Thoracic aorta (tissue), 2 donors: ENCODE results near the gene FTO. TPM values are rescaled to one million over a fixed set of nuclear protein-coding genes. Genes with fewer than 3 reads are reported as not detected.

Experiments used
- ATAC-seq: fragments of 150-250 bp; one replicate; pipeline ENCODE4 v1.8.0; 2017; ENCODE audit warnings: low read depth; ENCODE audit not compliant: insufficient number of reproducible peaks, low FRiP score
- DNase-seq: peaks from one replicate; pipeline ENCODE4 v3.0.0-alpha.2; 2020; ENCODE audit warnings: low spot score
- H3K27ac ChIP-seq, 2 donors: fragments of 200-600 bp; sonication (generic); 1 replicate in 1 of 2; 2 replicates in 1 of 2; pipeline ENCODE4 v1.5.1; 2016; ENCODE audit warnings: mild to moderate bottlenecking in 2 of 2, moderate library complexity in 2 of 2
- H3K27me3 ChIP-seq: fragments of 200-600 bp; sonication (generic); replicated peaks from 2 replicates; pipeline ENCODE4 v1.6.0; 2016; ENCODE audit warnings: mild to moderate bottlenecking; ENCODE audit not compliant: insufficient read depth
- H3K36me3 ChIP-seq: fragments of 200-600 bp; sonication (generic); one replicate; pipeline ENCODE4 v1.5.1; 2016
- H3K4me1 ChIP-seq, 2 donors: fragments of 200-600 bp; sonication (generic); 1 replicate in 1 of 2; 2 replicates in 1 of 2; pipeline versions ENCODE4 v1.5.1 to v1.6.0; 2016; ENCODE audit warnings: low read depth in 2 of 2, mild to moderate bottlenecking in 1 of 2; ENCODE audit not compliant: control insufficient read depth in 1 of 2
- H3K4me3 ChIP-seq: fragments of 200-600 bp; sonication (generic); 2 replicates; pipeline ENCODE4 v1.5.1; 2016; ENCODE audit warnings: mild to moderate bottlenecking
- H3K9me3 ChIP-seq: fragments of 200-600 bp; sonication (generic); 2 replicates; pipeline ENCODE4 v1.5.1; 2016
- CTCF ChIP-seq: fragments of 200-600 bp; sonication (generic); IDR thresholded peaks from one replicate; pipeline ENCODE4 v1.5.1; 2019; ENCODE audit warnings: antibody characterized with exemption
- total RNA-seq, 2 donors: library from RNA; depleted of rRNA; stranded (reverse); fragments of >200 nt; gene quantifications; one replicate each; pipeline versions ENCODE4 v1.1.0 to v1.2.3, GENCODE V29; 2016

The FTO gene
- total RNA-seq, 2 donors from 2014 or later, result 99.6 to 103 TPM

GRCh38 chr16:54120846-54121480, 417.0 kb downstream of the FTO start:
- ATAC-seq, result no peak
- no peak for DNase-seq
- TF ChIP-seq CTCF, result no peak
- Histone ChIP-seq H3K9me3 (no peaks in the 10 kb centered on the region), H3K4me3 (no peak overlapping the region), H3K27ac (no peak overlapping the region), H3K36me3 (no peaks in the 10 kb centered on the region), H3K27me3 (no peaks in the 10 kb centered on the region), H3K4me1 (no peaks in the 10 kb centered on the region)

- Histone ChIP-seq H3K4me1 (no peaks in the 10 kb centered on the region), H3K27me3 (no peaks in the 10 kb centered on the region), H3K36me3 (no peaks in the 10 kb centered on the region), H3K4me3 (no peak overlapping the region), H3K27ac (no peak overlapping the region), H3K9me3 (no peaks in the 10 kb centered on the region)
- TF ChIP-seq CTCF, result no peak
- DNase-seq (no peak), ATAC-seq (no peak)
Observed at GRCh38 chr16:54121539-54122295, 417.8 kb downstream of the FTO start.

- H3K4me1 ChIP-seq, result no peaks in the 10 kb centered on the region
- ATAC-seq, result no peak
- H3K4me3 ChIP-seq, result no peak overlapping the region
- H3K27ac ChIP-seq, result no peak overlapping the region
- no peaks in the 10 kb centered on the region for H3K27me3 ChIP-seq
- no peak for TF ChIP-seq CTCF
- no peaks in the 10 kb centered on the region for H3K9me3 ChIP-seq
- no peaks in the 10 kb centered on the region for H3K36me3 ChIP-seq
- DNase-seq, result no peak
Observed at GRCh38 chr16:54123766-54124165, 419.8 kb downstream of the FTO start.

- DNase-seq (no peak), ATAC-seq (no peak)
- Histone ChIP-seq H3K36me3 (no peaks in the 10 kb centered on the region), H3K27me3 (no peaks in the 10 kb centered on the region), H3K4me3 (no peak overlapping the region), H3K9me3 (no peaks in the 10 kb centered on the region), H3K27ac (no peak overlapping the region), H3K4me1 (no peaks in the 10 kb centered on the region)
- TF ChIP-seq CTCF, result no peak
Observed at GRCh38 chr16:54125751-54126655, 422.0 kb downstream of the FTO start.

- TF ChIP-seq CTCF, result no peak
- ATAC-seq, result no peak
- no peak overlapping the region for H3K4me3 ChIP-seq
- DNase-seq, result no peak
- no peaks in the 10 kb centered on the region for H3K27me3 ChIP-seq
- H3K4me1 ChIP-seq, result no peaks in the 10 kb centered on the region
- no peaks in the 10 kb centered on the region for H3K9me3 ChIP-seq
- H3K36me3 ChIP-seq, result no peaks in the 10 kb centered on the region
- no peak overlapping the region for H3K27ac ChIP-seq
Observed at GRCh38 chr16:54126907-54127306, 423.0 kb downstream of the FTO start.
